ENCODE results near the gene ZSWIM7.
"Not testable (repeated sequence)": the region's sequence is repeated elsewhere in the genome, so short reads cannot be mapped to it uniquely, and the experiment has no call there.

Gene ZSWIM7

GRCh38 chr17:15998031-15998562, 1.4 kb downstream of the ZSWIM7 start:
- DNase-seq, result no peak

GRCh38 chr17:15996322-15996721, 3.2 kb downstream of the ZSWIM7 start:
- no peak for DNase-seq

DNA sequence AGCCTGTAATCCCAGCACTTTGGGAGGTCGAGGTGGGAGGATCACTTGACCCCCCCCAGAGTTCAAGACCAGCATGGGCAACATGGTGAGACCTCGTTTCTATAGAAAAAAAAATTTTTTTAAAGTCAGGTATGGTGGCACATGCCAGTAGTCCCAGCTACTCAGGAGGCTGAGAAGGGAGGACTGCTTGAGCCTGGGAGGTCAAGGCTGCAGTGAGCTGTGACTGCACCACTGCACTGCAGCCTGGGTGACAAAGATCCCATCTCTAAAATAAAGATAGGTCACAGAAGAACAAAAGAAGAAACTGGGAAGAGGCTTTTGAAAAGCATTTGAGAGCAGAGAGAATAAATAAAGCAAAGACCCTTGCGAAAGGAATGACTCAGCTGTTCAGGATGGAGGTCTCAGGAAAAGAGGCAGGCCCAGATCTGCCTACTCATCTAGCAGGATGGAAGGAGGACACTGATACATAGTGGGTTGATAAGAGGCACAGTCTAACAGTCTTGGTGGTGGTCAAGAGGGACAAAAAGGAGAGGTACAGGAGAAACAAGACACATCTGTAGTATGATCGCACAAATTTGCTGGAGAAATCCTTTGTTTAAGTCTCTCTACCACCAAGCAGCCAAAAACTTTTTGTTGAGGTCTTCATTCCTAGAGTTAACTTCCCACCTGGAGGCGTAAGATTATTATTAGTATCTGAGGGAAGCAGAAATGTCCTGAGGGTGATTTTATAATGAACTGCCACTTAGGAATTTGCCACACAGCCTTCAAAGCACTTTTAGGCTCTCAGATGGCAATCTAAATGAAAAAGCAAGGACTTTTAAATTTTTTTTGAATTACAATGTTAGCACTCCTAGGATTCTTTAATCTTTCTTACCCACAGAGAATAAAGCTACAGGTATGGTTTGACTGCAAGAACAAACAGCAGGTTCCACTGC, 17.6 kb downstream of the ZSWIM7 start:
- no peak for DNase-seq

DNA sequence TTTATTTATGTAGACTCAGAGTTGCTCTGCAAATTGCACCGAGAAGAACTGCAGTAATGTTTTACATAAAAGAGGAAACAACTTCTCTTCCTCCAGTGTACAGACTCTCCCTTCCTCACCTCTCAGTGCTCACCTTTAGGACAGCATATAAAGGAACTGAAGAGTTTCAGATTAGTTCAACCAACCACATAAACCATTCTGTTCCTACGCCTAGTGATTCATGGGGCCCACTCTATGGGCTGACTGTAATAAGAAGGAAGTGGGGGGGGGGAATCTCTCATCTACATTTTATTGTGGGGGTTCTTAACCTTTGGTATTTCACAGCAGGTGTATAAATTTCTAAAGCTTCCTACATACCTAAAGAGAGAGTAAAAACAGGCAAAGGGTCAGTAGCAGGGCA, 18.3 kb downstream of the ZSWIM7 start:
- no peak for DNase-seq

DNA sequence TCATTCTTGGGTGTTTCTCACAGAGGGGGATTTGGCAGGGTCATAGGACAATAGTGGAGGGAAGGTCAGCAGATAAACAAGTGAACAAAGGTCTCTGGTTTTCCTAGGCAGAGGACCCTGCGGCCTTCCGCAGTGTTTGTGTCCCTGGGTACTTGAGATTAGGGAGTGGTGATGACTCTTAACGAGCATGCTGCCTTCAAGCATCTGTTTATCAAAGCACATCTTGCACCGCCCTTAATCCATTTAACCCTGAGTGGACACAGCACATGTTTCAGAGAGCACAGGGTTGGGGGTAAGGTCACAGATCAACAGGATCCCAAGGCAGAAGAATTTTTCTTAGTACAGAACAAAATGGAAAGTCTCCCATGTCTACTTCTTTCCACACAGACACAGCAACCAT, 20.5 kb downstream of the ZSWIM7 start:
- not testable (repeated sequence) for DNase-seq

GRCh38 chr17:15978606-15979005, 20.9 kb downstream of the ZSWIM7 start:
- DNase-seq, result no peak

DNA sequence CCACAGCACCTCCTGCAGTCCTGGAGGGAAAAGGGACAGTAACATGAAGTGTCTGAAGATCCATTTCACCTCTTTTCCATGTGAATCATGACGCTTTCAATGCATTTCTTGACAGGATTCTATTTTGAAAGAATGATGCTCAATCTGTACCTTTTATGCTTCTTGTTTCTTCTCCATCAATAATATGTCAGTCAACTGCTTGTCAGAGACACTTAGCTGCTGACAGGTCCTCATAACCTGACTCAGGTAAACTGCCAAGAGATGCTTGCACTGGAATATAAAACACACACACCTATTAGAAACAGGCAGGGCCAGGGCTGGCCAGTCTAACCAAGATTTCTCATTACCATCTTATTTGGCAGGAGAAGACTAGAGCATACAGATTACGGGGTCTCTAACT, 21.6 kb downstream of the ZSWIM7 start:
- no peak for DNase-seq

DNA sequence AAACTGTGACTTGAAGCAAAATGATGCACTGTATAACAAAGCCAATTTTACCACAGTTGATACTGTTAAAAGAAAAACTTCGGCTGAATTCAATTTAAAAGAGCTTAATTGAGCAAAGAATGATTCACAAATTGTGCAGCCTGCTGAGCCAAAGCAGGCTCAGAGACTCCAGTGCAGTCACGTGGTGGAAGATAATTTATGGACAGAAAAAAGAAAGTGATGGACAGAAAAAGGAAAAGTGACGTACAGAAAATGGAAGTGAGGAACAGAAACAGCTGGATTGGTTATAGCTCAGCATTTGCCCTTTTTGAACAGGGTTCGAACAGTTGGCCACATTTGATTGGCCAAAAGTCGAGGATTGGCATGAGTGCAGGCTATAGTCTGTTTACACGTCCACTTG, 25.7 kb downstream of the ZSWIM7 start:
- DNase-seq, result no peak

DNA sequence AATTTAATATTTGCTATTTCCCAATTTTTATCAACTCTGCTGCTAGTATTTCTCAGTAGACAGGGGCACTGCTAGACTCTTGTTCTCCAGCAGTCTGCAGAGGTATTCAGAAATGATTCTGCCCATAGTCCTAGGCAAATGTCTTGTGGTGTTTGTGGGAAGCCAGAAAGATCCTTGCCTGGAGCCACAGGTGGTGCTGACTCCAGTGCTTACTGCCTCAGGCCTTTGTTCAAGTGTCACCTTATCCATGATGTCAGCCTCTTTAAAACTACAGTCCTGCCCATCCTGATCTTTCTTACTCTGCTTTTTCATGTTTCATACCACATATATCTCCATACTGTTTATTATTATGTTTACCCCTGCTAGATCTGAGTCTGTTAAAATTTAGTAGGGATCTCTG, 26.5 kb downstream of the ZSWIM7 start:
- DNase-seq, result no peak

DNA sequence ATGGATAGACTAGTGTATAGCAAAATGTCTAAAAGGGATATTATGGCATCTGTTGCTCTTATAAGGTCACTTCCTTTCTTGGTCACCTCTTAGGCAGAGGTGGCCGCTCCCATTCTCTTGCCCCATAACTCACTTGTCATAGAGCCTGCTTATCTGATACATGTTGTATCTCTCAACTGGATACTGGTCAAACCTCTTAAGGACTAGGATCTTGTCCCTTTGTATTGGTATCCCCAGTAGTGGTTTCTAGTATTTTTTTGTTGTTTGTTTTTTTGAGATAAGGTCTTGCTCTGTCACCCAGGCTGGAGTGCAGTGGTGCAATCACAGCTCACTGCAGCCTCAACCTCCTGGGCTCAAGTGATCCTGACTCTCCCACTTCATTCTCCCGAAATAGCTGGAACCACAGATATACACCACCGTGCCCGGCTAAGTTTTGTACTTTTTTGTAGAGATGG, 27.0 kb downstream of the ZSWIM7 start:
- no peak for DNase-seq

DNA sequence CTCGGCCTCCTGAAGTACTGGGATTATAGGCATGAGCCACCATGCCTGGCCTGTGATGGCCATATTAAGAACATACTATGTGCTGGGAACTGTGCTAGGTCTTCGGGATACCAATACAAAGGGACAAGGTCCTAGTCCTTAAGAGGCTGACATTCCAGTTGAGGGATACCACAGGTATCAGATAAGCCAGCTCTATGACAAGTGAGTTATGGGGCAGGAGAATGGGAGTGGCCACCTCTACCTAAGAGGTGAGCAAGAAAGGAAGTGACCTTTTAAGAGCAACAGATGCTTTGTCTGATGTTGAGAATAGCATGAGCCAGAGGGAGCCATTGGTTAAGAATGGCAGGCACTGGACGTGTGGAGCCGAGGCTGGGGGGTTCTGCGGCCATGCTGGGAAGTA, 27.6 kb downstream of the ZSWIM7 start:
- DNase-seq, result no peak

DNA sequence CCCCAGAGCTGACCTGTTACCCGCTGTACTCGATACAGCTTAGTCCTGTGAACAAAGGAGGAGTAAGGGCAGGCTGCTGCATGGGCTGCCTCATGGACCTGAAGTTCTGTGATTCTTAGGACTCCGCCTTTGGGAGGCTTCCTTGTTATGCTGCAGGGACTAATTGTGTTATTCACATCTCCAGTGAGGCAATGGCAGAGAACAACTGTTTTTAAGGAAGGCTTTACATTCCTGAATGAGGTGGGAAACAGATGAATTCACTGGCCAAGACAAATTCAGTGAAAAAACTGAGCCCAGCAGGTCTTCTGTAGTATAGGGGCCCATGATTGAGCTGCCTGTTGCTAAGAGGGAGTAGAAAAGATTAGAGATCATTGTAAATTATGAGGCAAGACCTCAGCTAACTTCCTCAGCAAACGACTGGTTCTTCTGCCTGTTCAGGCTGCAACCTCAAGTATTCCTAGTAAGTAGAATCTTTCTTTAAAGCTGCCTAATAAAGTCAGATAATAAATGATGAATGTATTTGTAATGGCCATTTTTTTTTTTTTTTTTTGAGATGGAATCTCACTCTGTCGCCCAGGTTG, 28.3 kb downstream of the ZSWIM7 start:
- DNase-seq, result no peak

DNA sequence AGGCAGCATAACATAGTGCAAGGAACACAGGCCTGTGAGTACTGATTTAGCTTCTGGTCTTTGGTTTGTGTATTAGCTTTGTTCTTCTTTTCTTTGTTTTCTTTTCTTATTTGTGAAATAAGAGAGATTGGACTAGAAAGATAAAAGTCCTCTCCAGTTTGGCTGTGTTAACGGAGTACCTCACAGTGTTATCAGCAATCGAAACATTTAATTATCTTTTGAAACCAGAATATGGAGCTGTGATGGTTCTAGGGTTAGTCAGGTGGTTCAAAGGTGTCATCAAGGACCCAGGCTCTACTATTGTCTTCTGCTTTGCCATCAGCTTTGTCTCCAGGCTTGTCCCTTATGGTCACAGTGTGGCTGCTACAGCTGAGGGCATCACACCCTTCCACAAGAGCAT, 29.0 kb downstream of the ZSWIM7 start:
- no peak for DNase-seq

GRCh38 chr17:15969463-15969862, 30.0 kb downstream of the ZSWIM7 start:
- no peak for DNase-seq

GRCh38 chr17:15967706-15968399, 31.7 kb downstream of the ZSWIM7 start:
- DNase-seq, result no peak

DNA sequence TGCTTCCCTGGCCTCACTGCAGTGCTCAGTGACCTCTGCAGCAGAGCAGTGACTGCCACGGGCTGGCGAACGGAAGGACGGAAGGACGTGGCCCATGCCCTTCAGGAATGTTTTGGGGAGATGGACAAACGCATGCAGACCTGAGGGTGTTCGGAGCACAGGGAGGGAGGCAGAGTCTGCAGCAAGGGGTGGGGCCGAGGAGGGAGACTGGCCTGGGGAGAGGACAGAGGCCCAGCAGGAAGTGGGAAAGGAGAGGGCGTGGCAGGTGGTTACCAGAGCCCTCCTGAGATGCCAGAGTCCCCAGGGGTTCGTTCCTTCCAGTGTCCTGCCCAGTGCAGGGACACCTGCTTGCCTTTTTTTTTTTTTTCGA, 32.6 kb downstream of the ZSWIM7 start:
- DNase-seq, result no peak

DNA sequence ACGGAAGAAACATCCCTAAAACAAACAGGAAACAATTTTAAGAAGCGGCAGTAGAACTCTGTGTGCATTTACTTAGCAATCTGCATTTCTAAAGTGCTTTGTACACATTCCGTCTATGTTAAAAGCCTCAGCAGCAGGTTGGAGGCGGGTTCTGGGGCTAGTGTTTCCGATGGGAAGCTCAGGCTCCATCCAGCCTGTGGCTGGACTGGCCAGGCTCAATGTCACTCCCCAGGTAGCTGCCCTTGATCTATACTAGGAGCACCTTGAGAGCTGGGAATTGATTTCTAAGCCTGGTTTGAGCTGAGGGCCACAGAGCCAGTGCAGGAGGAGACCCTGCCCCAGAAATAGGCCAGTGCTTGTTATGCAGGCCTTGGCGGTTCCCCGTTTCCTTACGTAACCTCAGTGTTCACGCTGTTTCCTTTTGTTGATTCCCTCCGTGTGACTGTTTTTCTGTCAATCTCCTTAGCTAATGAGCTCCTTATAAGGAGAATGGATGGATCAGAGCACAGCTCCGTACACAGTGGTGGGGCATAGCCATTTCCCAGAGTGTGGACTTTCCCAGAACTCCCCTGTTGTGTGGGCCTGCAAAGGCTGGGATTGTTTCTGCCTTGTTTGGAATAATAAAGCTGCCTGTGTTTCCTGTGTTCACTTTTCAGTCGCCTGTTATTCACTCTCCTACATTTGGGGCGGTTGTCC, 33.2 kb downstream of the ZSWIM7 start:
- no peak for DNase-seq

- no peak for DNase-seq
These were observed 34.0 kb downstream of the ZSWIM7 start for GRCh38 chr17:15965528-15965927.

DNA sequence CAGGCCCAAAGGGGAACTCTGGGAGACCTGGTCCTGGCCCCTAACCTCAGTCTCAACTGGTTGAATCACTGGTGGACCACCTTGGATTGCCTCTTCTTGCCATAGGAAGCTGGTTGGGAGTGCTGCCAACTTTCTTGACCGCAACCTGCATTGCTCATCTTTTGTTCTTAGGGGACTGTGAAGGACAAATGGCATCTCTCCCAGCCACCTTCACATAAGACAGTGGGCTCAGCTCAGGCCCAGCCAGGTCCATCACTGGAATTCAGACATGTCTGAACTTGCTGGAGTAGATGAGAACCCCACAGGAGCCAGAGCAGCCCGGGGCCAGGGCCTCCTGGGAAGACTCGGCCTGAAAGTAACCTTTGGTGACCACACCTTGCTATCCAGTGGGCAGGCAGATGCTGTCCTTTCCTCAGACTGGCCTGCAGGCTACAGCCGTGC, 35.8 kb downstream of the ZSWIM7 start:
- no peak for DNase-seq

- no peak for DNase-seq
These were observed 41.0 kb downstream of the ZSWIM7 start for GRCh38 chr17:15958484-15958854.

DNA sequence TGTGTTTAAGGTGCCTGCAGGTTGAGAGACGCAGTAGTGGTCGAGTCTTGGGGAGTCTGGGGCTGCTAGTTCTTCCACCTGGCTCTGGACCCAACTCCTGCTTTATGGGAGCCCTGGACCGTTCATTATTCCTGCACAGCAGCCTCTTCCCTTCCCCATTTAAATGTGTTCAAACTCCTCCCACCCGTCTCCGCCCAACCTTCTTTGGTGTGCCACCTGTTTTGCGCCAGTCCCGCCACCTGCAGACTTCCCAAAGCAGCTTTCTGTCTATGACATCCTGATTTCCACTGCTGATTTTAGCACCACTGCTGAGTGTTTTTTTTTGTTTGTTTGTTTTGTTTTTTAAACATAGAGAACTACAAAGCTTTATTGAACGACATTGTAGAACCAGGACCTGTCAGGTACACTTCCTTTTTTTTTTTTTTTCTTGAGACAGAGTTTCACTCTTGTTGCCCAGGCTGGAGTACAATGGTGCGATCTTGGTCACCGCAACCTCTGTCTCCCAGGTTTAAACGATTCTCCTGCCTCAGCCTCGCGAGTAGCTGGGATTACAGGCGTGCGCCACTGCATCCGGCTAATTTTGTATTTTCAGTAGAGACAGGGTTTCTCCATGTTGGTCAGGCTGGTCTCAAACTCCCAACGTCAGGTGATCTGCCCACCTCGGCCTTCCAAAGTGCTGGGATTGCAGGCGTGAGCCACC, 41.7 kb downstream of the ZSWIM7 start:
- DNase-seq, result no peak

- no peak for DNase-seq
These were observed 42.3 kb downstream of the ZSWIM7 start for GRCh38 chr17:15957206-15957605.

Measured in stimulated activated CD4-positive, alpha-beta T cell treated with anti-CD3 and anti-CD28 coated beads, Interleukin-4, amount 100 ng/mL, for 1 hour (primary cell).